ENCODE data around the gene DNAH7.

DNA sequence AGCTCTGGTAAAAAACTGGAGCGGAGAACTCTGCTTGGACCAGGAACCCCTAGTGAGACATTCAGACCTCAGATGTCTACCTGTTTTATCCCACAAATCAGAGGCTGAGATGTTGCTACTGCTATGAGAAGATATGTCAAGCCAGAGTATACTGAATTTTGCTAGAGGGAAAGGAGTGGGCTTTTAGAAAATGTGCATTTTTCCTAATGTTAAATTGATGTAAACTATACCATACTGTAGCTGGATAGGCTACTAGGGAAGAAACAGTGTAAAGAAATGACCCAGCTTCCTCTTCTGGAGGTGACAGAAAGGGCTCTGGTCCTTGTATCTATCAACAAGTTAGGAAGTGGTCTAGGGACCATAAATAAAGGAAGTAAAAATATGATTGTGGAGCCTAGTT lies 346.6 kb downstream of the DNAH7 start:
- no peak for TF ChIP-seq EZH2 (IDR thresholded peaks at IDR 0.05)
- no peak for TF ChIP-seq POLR2AphosphoS5 (IDR thresholded peaks at IDR 0.05; ENCODE audit: borderline replicate concordance, low read depth, low read length)
